Tibial nerve (tissue), 4 donors: Measurements from ENCODE around the gene ZNF74. TPM values are rescaled to one million over a fixed set of nuclear protein-coding genes. Genes with fewer than 3 reads are reported as not detected.

Experiments used
- DNase-seq, 2 donors: peaks; one replicate each; pipeline ENCODE4 v3.0.0-alpha.2; 2019; ENCODE audit warnings: low spot score in 2 of 2
- H3K27ac ChIP-seq, 4 donors: fragments of 200-600 bp; sonication (generic) in 3 of 4; one replicate each; pipeline ENCODE4 v1.5.1; 2017 to 2019; ENCODE audit warnings: mild to moderate bottlenecking in 1 of 4
- H3K27me3 ChIP-seq, 2 donors: fragments of 200-600 bp; sonication (generic) in 1 of 2; one replicate each; pipeline versions ENCODE4 v1.5.1 to v1.6.0; 2017 to 2019
- H3K36me3 ChIP-seq, 3 donors: fragments of 200-600 bp; sonication (generic); one replicate each; pipeline ENCODE4 v1.5.1; 2018 to 2019
- H3K4me1 ChIP-seq, 4 donors: fragments of 200-600 bp; sonication (generic) in 3 of 4; one replicate each; pipeline ENCODE4 v1.5.1; 2017 to 2019
- H3K4me3 ChIP-seq, 4 donors: fragments of 200-600 bp; sonication (generic) in 3 of 4; one replicate each; pipeline ENCODE4 v1.5.1; 2017 to 2019; ENCODE audit warnings: mild to moderate bottlenecking in 1 of 4, moderate library complexity in 1 of 4
- H3K9me3 ChIP-seq, 4 donors: fragments of 200-600 bp; sonication (generic) in 3 of 4; one replicate each; pipeline ENCODE4 v1.5.1; 2017 to 2019
- EP300 ChIP-seq, 2 donors: sonication (generic); formaldehyde crosslinking; IDR thresholded peaks; one replicate each; pipeline ENCODE4 v1.6.1; 2017; ENCODE audit warnings: antibody characterized with exemption in 2 of 2, mild to moderate bottlenecking in 1 of 2
- POLR2A ChIP-seq, 2 donors: fragments of 450-650 bp; IDR thresholded peaks; one replicate each; pipeline ENCODE4 v1.6.1; 2017; ENCODE audit warnings: antibody characterized with exemption in 2 of 2, mild to moderate bottlenecking in 2 of 2, moderate library complexity in 2 of 2
- WGBS, 2 donors: methylation state at CpG; one replicate each; pipeline ENCODE4 v1.1.5; 2018; 5-methylcytosine and 5-hydroxymethylcytosine counted together
- total RNA-seq, 4 donors: library from RNA; depleted of rRNA; stranded (reverse); fragments of >200 nt; gene quantifications; one replicate each; pipeline ENCODE4 v1.1.0, GENCODE V29; 2016
- TF ChIP-seq, protein P1 (sequence below), 5 experiments: fragments of 200-600 bp in 3 of 5; fragments of 450-650 bp in 2 of 5; sonication (generic) in 3 of 5; IDR thresholded peaks; one replicate each; pipeline ENCODE4 v1.5.1; 2016 to 2019; ENCODE audit warnings: antibody characterized with exemption in 5 of 5, mild to moderate bottlenecking in 3 of 5, moderate library complexity in 2 of 5

ZNF74 gene
- total RNA-seq, 4 donors from 2014 or later = 8.7 to 13.5 (median 10.2) TPM

DNA sequence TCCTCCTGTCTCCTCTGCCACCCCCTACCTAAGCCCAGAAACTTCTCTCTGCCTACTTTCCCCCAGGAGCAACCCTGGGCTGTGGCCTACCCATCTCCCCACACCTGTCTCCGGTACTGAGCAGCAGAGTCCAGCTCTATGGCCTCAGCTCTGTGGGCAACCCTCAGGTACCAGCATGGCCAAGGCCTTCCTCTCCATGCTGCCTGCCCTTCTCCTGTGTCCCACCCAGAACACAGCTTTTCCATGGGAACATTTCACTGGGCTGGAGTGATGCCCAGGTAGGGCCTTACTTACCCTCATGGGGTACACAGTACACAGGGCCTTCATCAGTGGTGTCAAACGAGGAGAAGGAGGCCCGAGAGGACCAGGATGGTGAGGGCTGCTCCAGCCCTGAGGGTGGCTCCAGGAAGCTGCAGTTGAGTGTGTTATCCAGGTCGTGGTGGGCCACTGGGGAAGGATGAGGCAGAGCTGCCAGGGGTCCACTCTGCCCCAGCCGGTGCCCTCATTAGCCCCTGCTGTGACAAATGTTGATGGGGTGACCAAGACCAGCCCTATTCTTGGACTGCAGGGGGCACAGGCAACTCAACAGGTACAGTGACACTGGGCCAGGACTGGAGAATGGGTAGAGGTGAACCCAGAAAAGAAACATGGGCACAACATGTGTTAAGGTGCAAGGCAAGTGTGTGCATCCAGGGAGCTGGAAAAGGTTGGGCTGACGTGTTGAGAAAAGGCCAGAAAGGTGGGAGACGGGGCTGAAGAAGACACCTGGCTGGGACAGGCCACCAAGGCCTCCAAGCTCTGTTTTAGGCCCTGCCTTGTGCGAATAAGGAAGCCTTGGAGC is 33.4 kb downstream of the ZNF74 start:
- Histone ChIP-seq H3K4me1 (peaks cover 0 to 73% (median 37%) of the 10 kb centered on the region in 4 donors), H3K27me3 (no peaks in the 10 kb centered on the region), H3K4me3 (no peak overlapping the region), H3K36me3 (peaks cover 0 to 46% (median 0%) of the 10 kb centered on the region in 3 donors), H3K9me3 (no peaks in the 10 kb centered on the region), H3K27ac (no peak overlapping the region)
- TF ChIP-seq POLR2A (IDR thresholded peaks at IDR 0.05) (no peak), EP300 (IDR thresholded peaks at IDR 0.05) (no peak)
- TF ChIP-seq, protein P1, sequence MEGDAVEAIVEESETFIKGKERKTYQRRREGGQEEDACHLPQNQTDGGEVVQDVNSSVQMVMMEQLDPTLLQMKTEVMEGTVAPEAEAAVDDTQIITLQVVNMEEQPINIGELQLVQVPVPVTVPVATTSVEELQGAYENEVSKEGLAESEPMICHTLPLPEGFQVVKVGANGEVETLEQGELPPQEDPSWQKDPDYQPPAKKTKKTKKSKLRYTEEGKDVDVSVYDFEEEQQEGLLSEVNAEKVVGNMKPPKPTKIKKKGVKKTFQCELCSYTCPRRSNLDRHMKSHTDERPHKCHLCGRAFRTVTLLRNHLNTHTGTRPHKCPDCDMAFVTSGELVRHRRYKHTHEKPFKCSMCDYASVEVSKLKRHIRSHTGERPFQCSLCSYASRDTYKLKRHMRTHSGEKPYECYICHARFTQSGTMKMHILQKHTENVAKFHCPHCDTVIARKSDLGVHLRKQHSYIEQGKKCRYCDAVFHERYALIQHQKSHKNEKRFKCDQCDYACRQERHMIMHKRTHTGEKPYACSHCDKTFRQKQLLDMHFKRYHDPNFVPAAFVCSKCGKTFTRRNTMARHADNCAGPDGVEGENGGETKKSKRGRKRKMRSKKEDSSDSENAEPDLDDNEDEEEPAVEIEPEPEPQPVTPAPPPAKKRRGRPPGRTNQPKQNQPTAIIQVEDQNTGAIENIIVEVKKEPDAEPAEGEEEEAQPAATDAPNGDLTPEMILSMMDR (IDR thresholded peaks at IDR 0.05) = no peak
- no peak for DNase-seq
- WGBS, 2 donors = 88 to 94% methylated on average over 8 of the region's 8 CpGs

DNA sequence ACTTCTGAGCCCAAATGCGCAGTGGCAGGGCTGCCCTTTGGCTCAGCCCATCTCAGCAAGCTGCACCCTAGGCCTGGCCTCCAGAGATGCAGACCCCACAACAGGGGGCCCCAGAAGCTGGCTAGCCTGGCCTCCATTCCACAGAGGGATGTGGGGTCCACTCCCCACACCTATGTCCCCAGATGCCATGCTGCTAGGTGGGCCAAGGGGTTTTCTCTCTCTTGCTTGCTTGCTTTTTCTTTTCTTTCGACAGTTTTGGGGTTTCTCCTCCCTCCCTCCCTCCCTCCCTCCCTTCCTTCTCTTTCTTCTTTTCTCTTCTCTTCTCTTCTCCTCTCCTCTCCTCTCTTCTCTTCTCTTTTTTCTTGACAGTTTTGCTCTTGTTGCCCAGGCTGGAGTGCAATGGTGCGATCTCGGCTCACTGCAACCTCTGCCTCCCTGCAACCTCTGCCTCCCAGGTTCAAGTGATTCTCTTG is 34.0 kb downstream of the ZNF74 start:
- no peak overlapping the region for H3K4me3 ChIP-seq
- peaks cover 0 to 46% (median 0%) of the 10 kb centered on the region in 3 donors for H3K36me3 ChIP-seq
- no peaks in the 10 kb centered on the region for H3K27me3 ChIP-seq
- peaks cover 0 to 71% (median 32%) of the 10 kb centered on the region in 4 donors for H3K4me1 ChIP-seq
- no peak overlapping the region for H3K27ac ChIP-seq
- TF ChIP-seq, protein P1 (IDR thresholded peaks at IDR 0.05) = no peak
- TF ChIP-seq POLR2A (IDR thresholded peaks at IDR 0.05) (no peak), EP300 (IDR thresholded peaks at IDR 0.05) (no peak)
- WGBS, 2 donors = 92 to 97% methylated on average over 4 of the region's 4 CpGs
- no peaks in the 10 kb centered on the region for H3K9me3 ChIP-seq
- no peak for DNase-seq

DNA sequence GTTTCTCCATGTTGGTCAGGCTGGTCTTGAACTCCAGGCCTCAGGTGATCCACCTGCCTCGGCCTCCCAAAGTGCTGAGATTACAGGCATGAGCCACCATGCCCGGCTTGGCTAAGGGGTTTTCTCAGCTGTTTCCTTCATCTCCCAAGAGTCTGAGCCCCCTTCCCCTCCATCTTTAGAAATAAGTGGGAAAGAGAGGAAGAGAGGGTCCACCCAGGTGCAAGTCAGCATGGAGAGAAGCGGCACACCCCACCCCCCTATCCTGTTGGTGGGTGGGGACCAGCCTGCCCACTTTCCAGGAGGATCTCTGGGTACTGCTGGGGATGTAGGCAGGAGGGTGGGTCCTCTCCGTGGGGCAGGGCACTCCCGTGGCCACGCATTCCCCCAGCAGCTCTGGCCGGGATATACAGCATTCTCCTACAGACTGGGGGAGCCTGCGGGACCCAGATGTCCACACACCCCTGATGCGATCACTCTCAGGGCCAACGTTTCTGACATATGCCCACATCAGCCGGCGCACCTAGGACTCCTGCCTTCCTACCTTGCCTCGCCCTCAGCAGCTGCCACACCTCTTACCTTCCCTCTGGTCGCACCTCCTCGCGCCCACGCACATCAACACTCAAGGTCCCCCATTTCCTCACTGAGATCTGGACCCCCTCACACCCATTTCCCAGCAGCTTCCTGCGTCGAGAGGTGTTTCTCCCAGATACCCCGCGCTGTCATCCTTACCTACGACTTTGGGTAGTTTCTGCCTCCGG is 34.7 kb downstream of the ZNF74 start:
- Histone ChIP-seq H3K27ac (no peak overlapping the region), H3K36me3 (peaks cover 0 to 46% (median 0%) of the 10 kb centered on the region in 3 donors), H3K4me1 (peaks cover 0 to 71% (median 25%) of the 10 kb centered on the region in 4 donors), H3K4me3 (peak overlapping the region in 2 of 4 donors; percentile 35 to 38), H3K9me3 (no peaks in the 10 kb centered on the region), H3K27me3 (no peaks in the 10 kb centered on the region)
- TF ChIP-seq EP300 (IDR thresholded peaks at IDR 0.05) (no peak), POLR2A (IDR thresholded peaks at IDR 0.05) (no peak)
- TF ChIP-seq, protein P1 (IDR thresholded peaks at IDR 0.05) = no peak
- DNase-seq = no peak
- WGBS, 2 donors = 81 to 85% methylated on average over 23 of the region's 23 CpGs

DNA sequence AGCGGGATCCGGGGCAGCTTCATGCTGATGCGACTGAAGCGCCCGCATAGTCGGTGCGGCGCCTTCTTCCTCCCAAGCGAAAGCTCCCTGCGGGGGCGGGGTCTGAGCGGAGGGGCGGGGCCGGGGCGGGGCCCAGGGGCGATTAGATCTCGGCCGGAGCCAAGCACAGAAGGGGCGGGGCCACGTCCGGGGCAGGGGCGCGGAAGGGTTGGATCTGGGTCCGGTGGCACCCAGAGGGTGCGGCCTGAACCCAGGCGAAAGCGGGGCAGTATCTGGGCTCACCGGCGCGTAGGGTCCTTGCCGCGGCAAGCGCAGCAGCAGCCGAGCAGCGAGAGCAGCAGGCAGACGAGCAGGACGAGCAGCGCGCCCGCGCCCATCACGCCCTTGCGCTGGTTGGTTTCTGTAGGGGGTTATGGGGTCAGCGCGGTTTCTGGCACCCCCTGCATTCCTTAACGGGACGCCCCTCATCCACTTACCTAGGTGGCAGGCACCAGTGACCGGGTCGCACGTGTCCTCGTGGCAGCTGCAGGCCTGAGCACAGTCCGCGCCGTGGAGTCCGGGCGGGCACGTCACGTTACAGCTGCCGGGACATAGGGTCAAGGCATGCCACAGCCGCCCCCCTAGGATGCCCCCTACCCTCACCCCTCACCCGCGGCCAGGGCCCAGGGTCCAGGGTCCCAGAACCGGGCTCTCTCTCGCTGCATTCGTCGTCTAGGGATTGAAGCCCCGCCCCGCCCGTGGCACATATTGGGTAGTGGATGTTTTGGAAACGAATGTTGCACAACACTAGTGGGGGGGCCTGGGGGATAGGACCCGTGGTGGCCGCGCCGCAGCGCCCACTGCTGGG is 35.5 kb downstream of the ZNF74 start:
- Histone ChIP-seq H3K27ac (no peak overlapping the region), H3K9me3 (no peaks in the 10 kb centered on the region), H3K4me1 (peaks cover 0 to 71% (median 19%) of the 10 kb centered on the region in 4 donors), H3K4me3 (peak overlapping the region in 2 of 4 donors; percentile 35 to 38), H3K27me3 (no peaks in the 10 kb centered on the region), H3K36me3 (peaks cover 0 to 46% (median 0%) of the 10 kb centered on the region in 3 donors)
- no peak for DNase-seq
- WGBS, 2 donors = 63 to 64% methylated on average over 62 to 70 of the region's 75 CpGs
- TF ChIP-seq POLR2A (IDR thresholded peaks at IDR 0.05) = no peak
- no peak for TF ChIP-seq EP300 (IDR thresholded peaks at IDR 0.05)
- TF ChIP-seq, protein P1 (IDR thresholded peaks at IDR 0.05) = no peak
